ENCODE data around the gene HSH2D. TPM values are rescaled to one million over a fixed set of nuclear protein-coding genes. Genes with fewer than 3 reads are reported as not detected.

The HSH2D gene
- total RNA-seq, 2 experiments from 2014 or later: 57.6 to 79.0 TPM

GRCh38 chr19:16095071-16095571 is 48.4 kb upstream of the HSH2D start:
- no peak overlapping the region for H3K4me2 ChIP-seq (ENCODE audit: low read length)
- no peaks in the 10 kb centered on the region for H3K9me2 ChIP-seq (ENCODE audit: insufficient read depth, low read length)
- H3K9me3 ChIP-seq (ENCODE audit: low read length): no peaks in the 10 kb centered on the region
- H4K20me1 ChIP-seq (ENCODE audit: insufficient read depth, low read length): no peaks in the 10 kb centered on the region
- no TSS peak for BruUV-seq (replicated peaks)
- intact Hi-C loops (cut with micrococcal nuclease; ENCODE audit: unreplicated experiment): no loop called here
- ChIA-PET POLR2A (interaction anchor here (0.6 kb wide), 1 partner anchor 50 kb away, joined by 3 read pairs; no protein-coding TSS in a partner anchor), CTCF (ENCODE audit: unreplicated experiment) (no interaction called here)
- no peak overlapping the region for H2AFZ ChIP-seq (ENCODE audit: low read length)
- H3K4me1 ChIP-seq (ENCODE audit: insufficient read depth, low read length, poor library complexity, severe bottlenecking): no peaks in the 10 kb centered on the region
- no peaks in the 10 kb centered on the region for H3K79me2 ChIP-seq (ENCODE audit: insufficient read depth, low read depth, low read length)
- peaks cover 93% of the 10 kb centered on the region for H3K36me3 ChIP-seq (ENCODE audit: insufficient read depth, low read length)
- no peak overlapping the region for H3K27ac ChIP-seq (ENCODE audit: low read depth, low read length, poor library complexity, severe bottlenecking)
- no peak for TF ChIP-seq EZH2phosphoT487 (IDR thresholded peaks at IDR 0.05; ENCODE audit: borderline replicate concordance, low read depth, low read length)
- TF ChIP-seq CTCF (conservative IDR thresholded peaks at IDR 0.05; ENCODE audit: low read length): no peak
- DNase-seq (ENCODE audit: low spot score): no peak
- H3K4me3 ChIP-seq (ENCODE audit: low read depth, low read length, poor library complexity, severe bottlenecking): no peak overlapping the region

- CTCF ChIA-PET (ENCODE audit: unreplicated experiment): no interaction called here
Measured at GRCh38 chr19:16096280-16096855, 47.1 kb upstream of the HSH2D start.

More at GRCh38 chr19:16096280-16096855, 47.1 kb upstream of the HSH2D start:
- Histone ChIP-seq H3K79me2 (ENCODE audit: insufficient read depth, low read depth, low read length) (no peaks in the 10 kb centered on the region), H3K9me2 (ENCODE audit: insufficient read depth, low read length) (no peaks in the 10 kb centered on the region), H3K9me3 (ENCODE audit: low read length) (no peaks in the 10 kb centered on the region), H4K20me1 (ENCODE audit: insufficient read depth, low read length) (no peaks in the 10 kb centered on the region), H3K4me2 (ENCODE audit: low read length) (no peak overlapping the region), H3K4me1 (ENCODE audit: insufficient read depth, low read length, poor library complexity, severe bottlenecking) (no peaks in the 10 kb centered on the region), H3K27ac (ENCODE audit: low read depth, low read length, poor library complexity, severe bottlenecking) (no peak overlapping the region), H2AFZ (ENCODE audit: low read length) (no peak overlapping the region), H3K4me3 (ENCODE audit: low read depth, low read length, poor library complexity, severe bottlenecking) (no peak overlapping the region), H3K36me3 (ENCODE audit: insufficient read depth, low read length) (peaks cover 91% of the 10 kb centered on the region)
- no TSS peak for BruUV-seq (replicated peaks)
- no peak for DNase-seq (ENCODE audit: low spot score)
- intact Hi-C loops (cut with micrococcal nuclease; ENCODE audit: unreplicated experiment): no loop called here
- POLR2A ChIA-PET: no interaction called here
- no peak for TF ChIP-seq EZH2phosphoT487 (IDR thresholded peaks at IDR 0.05; ENCODE audit: borderline replicate concordance, low read depth, low read length)
- no peak for TF ChIP-seq CTCF (conservative IDR thresholded peaks at IDR 0.05; ENCODE audit: low read length)

Data from OCI-LY7 (cell line).